ENCODE measurements around the gene TSHZ2. TPM values are rescaled to one million over a fixed set of nuclear protein-coding genes. Genes with fewer than 3 reads are reported as not detected.

The TSHZ2 gene
- total RNA-seq, 1 donor from 2014 or later = 30.4 TPM

- no peak for DNase-seq (ENCODE audit: extremely low spot score in 2 of 2)
- no peak overlapping the region for H3K27ac ChIP-seq
Observed at GRCh38 chr20:53195876-53196610, 223.9 kb downstream of the TSHZ2 start.

DNA sequence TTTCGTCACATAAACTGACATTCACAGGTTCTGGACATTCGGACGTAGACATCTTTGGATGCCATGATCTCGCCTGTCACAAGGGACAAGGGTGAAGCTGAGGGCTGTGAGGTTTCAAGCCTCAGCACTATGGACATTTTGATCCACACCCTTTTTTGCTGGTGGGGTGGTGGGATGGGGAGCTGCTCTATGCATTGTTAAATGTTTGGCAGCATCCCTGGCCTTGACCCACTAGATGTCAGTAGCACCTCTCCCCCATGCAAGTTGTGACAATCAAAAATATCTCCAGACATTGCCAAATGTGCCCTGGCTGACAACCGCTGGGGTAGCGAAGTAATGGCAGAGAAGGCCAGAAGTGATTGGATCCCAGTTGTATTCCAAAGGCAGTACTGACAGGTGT, 229.4 kb downstream of the TSHZ2 start:
- intact Hi-C loops (cut with DNase I) = no loop called here
- no peak overlapping the region for H3K4me3 ChIP-seq
- TF ChIP-seq POLR2A (IDR thresholded peaks at IDR 0.05) (no peak), POLR2AphosphoS5 (IDR thresholded peaks at IDR 0.05; ENCODE audit: insufficient read depth in 1 of 2, low read depth in 1 of 2) (no peak)
- TF ChIP-seq, protein P1, sequence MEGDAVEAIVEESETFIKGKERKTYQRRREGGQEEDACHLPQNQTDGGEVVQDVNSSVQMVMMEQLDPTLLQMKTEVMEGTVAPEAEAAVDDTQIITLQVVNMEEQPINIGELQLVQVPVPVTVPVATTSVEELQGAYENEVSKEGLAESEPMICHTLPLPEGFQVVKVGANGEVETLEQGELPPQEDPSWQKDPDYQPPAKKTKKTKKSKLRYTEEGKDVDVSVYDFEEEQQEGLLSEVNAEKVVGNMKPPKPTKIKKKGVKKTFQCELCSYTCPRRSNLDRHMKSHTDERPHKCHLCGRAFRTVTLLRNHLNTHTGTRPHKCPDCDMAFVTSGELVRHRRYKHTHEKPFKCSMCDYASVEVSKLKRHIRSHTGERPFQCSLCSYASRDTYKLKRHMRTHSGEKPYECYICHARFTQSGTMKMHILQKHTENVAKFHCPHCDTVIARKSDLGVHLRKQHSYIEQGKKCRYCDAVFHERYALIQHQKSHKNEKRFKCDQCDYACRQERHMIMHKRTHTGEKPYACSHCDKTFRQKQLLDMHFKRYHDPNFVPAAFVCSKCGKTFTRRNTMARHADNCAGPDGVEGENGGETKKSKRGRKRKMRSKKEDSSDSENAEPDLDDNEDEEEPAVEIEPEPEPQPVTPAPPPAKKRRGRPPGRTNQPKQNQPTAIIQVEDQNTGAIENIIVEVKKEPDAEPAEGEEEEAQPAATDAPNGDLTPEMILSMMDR (IDR thresholded peaks at IDR 0.05) = no peak
- DNase-seq (ENCODE audit: extremely low spot score in 2 of 2) = no peak
- no peaks in the 10 kb centered on the region for H3K4me1 ChIP-seq
- H3K36me3 ChIP-seq = no peaks in the 10 kb centered on the region
- H3K27ac ChIP-seq = no peak overlapping the region
- H3K9me3 ChIP-seq = no peaks in the 10 kb centered on the region
- no peaks in the 10 kb centered on the region for H3K27me3 ChIP-seq

More at GRCh38 chr20:53195876-53196610, 223.9 kb downstream of the TSHZ2 start:
- Histone ChIP-seq H3K9me3 (no peaks in the 10 kb centered on the region), H3K27me3 (no peaks in the 10 kb centered on the region), H3K4me3 (no peak overlapping the region), H3K4me1 (no peaks in the 10 kb centered on the region), H3K36me3 (no peaks in the 10 kb centered on the region)
- TF ChIP-seq POLR2AphosphoS5 (IDR thresholded peaks at IDR 0.05; ENCODE audit: insufficient read depth in 1 of 2, low read depth in 1 of 2) (no peak), POLR2A (IDR thresholded peaks at IDR 0.05) (no peak)
- TF ChIP-seq, protein P1 (IDR thresholded peaks at IDR 0.05) = no peak
- intact Hi-C loops (cut with DNase I) = no loop called here

GRCh38 chr20:53202777-53203176, 230.6 kb downstream of the TSHZ2 start:
- Histone ChIP-seq H3K9me3 (no peaks in the 10 kb centered on the region), H3K4me1 (no peaks in the 10 kb centered on the region), H3K27me3 (no peaks in the 10 kb centered on the region), H3K36me3 (no peaks in the 10 kb centered on the region), H3K4me3 (no peak overlapping the region), H3K27ac (no peak overlapping the region)
- no peak for DNase-seq (ENCODE audit: extremely low spot score in 2 of 2)
- no peak for TF ChIP-seq POLR2A (IDR thresholded peaks at IDR 0.05)
- intact Hi-C loops (cut with DNase I) = no loop called here

- H3K36me3 ChIP-seq = no peaks in the 10 kb centered on the region
- no peak for TF ChIP-seq POLR2AphosphoS5 (IDR thresholded peaks at IDR 0.05; ENCODE audit: insufficient read depth in 1 of 2, low read depth in 1 of 2)
- no peak for TF ChIP-seq POLR2A (IDR thresholded peaks at IDR 0.05)
- TF ChIP-seq, protein P1 (IDR thresholded peaks at IDR 0.05) = no peak
- H3K4me3 ChIP-seq = no peak overlapping the region
- no peaks in the 10 kb centered on the region for H3K27me3 ChIP-seq
- H3K27ac ChIP-seq = no peak overlapping the region
- DNase-seq (ENCODE audit: extremely low spot score in 2 of 2) = no peak
- no peaks in the 10 kb centered on the region for H3K4me1 ChIP-seq
- no peaks in the 10 kb centered on the region for H3K9me3 ChIP-seq
- intact Hi-C loops (cut with DNase I) = no loop called here
Observed at GRCh38 chr20:53205046-53205445, 232.9 kb downstream of the TSHZ2 start.

GRCh38 chr20:53208110-53208832, 236.1 kb downstream of the TSHZ2 start:
- intact Hi-C loops (cut with DNase I) = no loop called here
- H3K9me3 ChIP-seq = no peaks in the 10 kb centered on the region
- DNase-seq (ENCODE audit: extremely low spot score in 2 of 2) = no peak
- H3K27me3 ChIP-seq = no peaks in the 10 kb centered on the region
- H3K36me3 ChIP-seq = no peaks in the 10 kb centered on the region
- H3K27ac ChIP-seq = no peak overlapping the region
- TF ChIP-seq, protein P1 (IDR thresholded peaks at IDR 0.05) = no peak
- H3K4me1 ChIP-seq = no peaks in the 10 kb centered on the region
- H3K4me3 ChIP-seq = no peak overlapping the region

All from vagina (tissue), 2 donors.